NB4 (cell line): Measurements from ENCODE around the gene CATSPER3.
A peak's percentile ranks its signal among the peaks of the same experiment; 100 is the strongest.
"Not testable (repeated sequence)": the region's sequence is repeated elsewhere in the genome, so short reads cannot be mapped to it uniquely, and the experiment has no call there.

Experiments used
- DNase-seq: peaks from one replicate; pipeline ENCODE4 v3.0.0; 2010; ENCODE audit warnings: low read depth
- H3K4me3 ChIP-seq: one replicate; pipeline ENCODE4 v1.5.1; 2011; ENCODE audit warnings: mild to moderate bottlenecking, low read depth, low read length, moderate library complexity
- CTCF ChIP-seq: IDR thresholded peaks from one replicate; pipeline ENCODE4 v1.5.1; 2012; ENCODE audit warnings: low read depth, low read length
- MAX ChIP-seq: IDR thresholded peaks from 2 replicates; pipeline ENCODE4 v1.6.1; 2011; ENCODE audit warnings: low read depth, low read length
- MYC ChIP-seq: IDR thresholded peaks from 2 replicates; pipeline ENCODE4 v1.6.1; 2011; ENCODE audit warnings: low read depth, low read length
- POLR2A ChIP-seq: IDR thresholded peaks from 2 replicates; pipeline ENCODE4 v1.6.1; 2011; ENCODE audit warnings: mild to moderate bottlenecking; ENCODE audit not compliant: insufficient read length; ENCODE audit errors: extremely low read depth

CATSPER3 gene

DNA sequence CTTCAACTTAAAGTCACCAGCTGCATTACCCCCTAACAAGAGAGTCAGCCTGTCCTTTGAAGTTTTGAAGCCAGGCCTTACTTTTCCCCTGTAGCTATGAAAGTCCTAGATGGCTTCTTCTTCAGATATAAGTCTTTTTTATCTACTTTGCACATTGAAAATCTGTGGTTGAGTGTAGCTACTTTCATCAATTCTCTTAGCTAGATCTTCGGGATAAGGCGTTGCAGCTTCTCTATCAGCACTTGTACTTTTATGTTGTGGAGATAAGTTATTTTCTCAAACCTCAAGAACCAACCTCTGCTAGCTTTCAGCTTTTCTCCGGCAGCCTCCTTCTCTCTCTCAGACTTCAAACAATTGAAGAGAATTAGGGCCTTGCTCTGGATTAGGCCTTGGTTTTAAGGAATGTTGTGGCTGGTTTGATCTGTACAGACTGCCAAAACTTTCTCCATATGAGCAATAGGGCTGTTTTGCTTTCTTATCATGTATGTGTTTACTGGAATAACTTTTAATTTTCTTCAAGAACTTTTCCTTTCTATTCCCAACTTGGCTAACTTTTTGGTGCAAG, 21.6 kb downstream of the CATSPER3 start:
- no peak for TF ChIP-seq MAX
- TF ChIP-seq MYC: no peak
- TF ChIP-seq POLR2A: no peak
- no peak for TF ChIP-seq CTCF
- H3K4me3 ChIP-seq: no peak overlapping the region
- DNase-seq: no peak

DNA sequence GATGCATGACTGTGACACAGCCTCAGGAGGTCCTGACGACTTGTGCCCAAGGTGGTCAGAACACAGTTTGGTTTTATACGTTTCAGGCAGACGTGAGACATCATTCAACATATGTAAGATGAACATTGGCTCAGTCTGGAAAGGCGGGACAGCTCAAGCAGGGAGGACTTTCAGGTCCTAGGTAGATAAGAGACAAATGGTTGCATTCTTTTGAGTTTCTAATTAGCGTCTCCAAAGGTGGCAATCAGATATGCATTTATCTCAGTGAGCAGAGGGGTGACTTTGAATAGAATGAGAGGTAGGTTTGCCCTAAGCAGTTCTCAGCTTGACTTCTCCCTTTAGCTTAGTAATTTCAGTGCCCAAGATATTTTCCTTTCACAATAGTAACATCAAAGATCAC, 22.5 kb downstream of the CATSPER3 start:
- not testable (repeated sequence) for H3K4me3 ChIP-seq, DNase-seq

- DNase-seq: no peak
- TF ChIP-seq MYC (no peak), MAX (no peak), POLR2A (no peak), CTCF (no peak)
Observed at GRCh38 chr5:134992148-134992547, 24.4 kb downstream of the CATSPER3 start.

GRCh38 chr5:134993161-134993560, 25.5 kb downstream of the CATSPER3 start:
- DNase-seq: no peak
- TF ChIP-seq MAX: no peak
- no peak for TF ChIP-seq POLR2A
- TF ChIP-seq MYC: no peak
- TF ChIP-seq CTCF: no peak
- H3K4me3 ChIP-seq: no peak overlapping the region

More at GRCh38 chr5:134992148-134992547, 24.4 kb downstream of the CATSPER3 start:
- no peak overlapping the region for H3K4me3 ChIP-seq

DNA sequence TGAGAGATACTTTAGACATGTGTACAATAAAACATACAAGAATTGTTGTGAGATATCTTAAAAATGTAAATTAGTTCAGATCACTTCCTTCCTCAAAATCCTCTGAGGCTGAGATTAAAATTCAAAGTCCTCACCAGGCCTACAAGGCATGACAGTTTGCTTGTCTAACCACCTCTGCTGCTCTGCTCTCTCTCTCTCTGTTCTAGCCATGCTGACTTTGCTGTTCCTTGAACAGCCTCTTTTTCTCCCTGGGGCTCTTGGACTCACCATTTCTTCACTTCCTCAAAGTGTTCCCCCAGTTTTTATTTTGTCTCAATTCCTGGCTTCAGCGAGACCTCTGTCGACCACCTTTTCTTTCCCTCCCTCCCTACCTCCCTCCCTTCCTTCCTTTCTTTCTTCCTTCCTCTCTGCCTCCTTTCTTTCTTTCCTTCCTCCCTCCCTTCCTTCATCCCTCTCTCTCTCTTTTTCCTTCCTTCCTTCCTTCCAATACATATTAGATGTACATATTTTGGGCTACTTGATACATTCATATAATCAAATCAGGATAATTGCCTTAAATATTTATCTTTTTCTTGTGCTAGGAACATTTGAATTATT, 27.0 kb downstream of the CATSPER3 start:
- TF ChIP-seq POLR2A (no peak), CTCF (no peak), MAX (no peak), MYC (no peak)
- peak; percentile 50 for DNase-seq
- no peak overlapping the region for H3K4me3 ChIP-seq

DNA sequence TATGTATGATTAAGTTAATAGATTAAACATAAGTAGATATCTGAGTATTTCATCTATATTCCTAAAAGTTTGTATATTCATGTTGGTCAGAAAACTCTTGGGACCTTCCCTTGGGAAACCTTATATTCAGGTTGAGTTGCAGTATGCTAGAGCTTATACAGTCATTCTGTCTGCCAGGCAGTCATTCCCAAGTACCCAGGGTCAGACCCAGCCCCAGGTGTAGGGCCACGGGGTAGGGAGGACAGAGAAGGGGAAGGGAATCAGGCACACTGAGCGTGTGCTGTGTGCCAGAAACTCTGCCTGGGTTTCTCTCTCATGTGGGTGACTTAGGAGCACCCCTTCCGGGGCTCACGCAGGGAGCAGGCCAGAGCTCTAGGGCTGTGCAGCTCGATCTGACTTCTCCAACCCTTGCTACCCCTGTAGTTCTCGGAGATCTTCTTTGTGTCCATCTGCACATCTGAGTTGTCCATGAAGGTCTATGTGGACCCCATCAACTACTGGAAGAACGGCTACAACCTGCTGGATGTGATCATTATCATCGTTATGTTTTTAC, 28.2 kb downstream of the CATSPER3 start:
- TF ChIP-seq MYC: no peak
- no peak for TF ChIP-seq MAX
- TF ChIP-seq CTCF: no peak
- no peak for DNase-seq
- no peak overlapping the region for H3K4me3 ChIP-seq
